HepG2 (cell line): ENCODE measurements around the gene DEDD2. TPM values are rescaled to one million over a fixed set of nuclear protein-coding genes. Genes with fewer than 3 reads are reported as not detected.

Source experiments
- MEIS1 ChIP-seq: sonication (generic); formaldehyde crosslinking; IDR thresholded peaks from 2 replicates; pipeline ENCODE4 v1.9.0; 2021; ENCODE audit warnings: mild to moderate bottlenecking, missing genetic modification reagents, moderate library complexity, borderline replicate concordance
- MYNN ChIP-seq: sonication (generic); formaldehyde crosslinking; IDR thresholded peaks from 2 replicates; pipeline ENCODE4 v1.4.0; 2020; ENCODE audit warnings: mild to moderate bottlenecking, low read depth, missing genetic modification reagents
- PHB2 ChIP-seq: fragments of 450-650 bp; IDR thresholded peaks from 2 replicates; pipeline ENCODE4 v1.6.1; 2018; ENCODE audit not compliant: partially characterized antibody
- PRPF4 ChIP-seq: fragments of 200-400 bp; formaldehyde crosslinking; IDR thresholded peaks from 2 replicates; pipeline ENCODE4 v1.6.1; 2016; ENCODE audit warnings: low read length, low read depth; ENCODE audit not compliant: poor library complexity, severe bottlenecking
- RNF2 ChIP-seq: fragments of 450-650 bp; conservative IDR thresholded peaks from 2 replicates; pipeline ENCODE4 v1.6.1; 2016; ENCODE audit warnings: low read depth
- TARDBP ChIP-seq: sonication (generic); formaldehyde crosslinking; IDR thresholded peaks from 2 replicates; pipeline ENCODE4 v1.8.0; 2022; ENCODE audit warnings: mild to moderate bottlenecking, missing genetic modification reagents
- TP53 ChIP-seq: sonication (generic); formaldehyde crosslinking; conservative IDR thresholded peaks from 2 replicates; pipeline ENCODE4 v1.4.0; 2020; ENCODE audit warnings: missing genetic modification reagents
- ZFP36L1 ChIP-seq: sonication (generic); formaldehyde crosslinking; IDR thresholded peaks from 2 replicates; pipeline ENCODE4 v1.8.0; 2022; ENCODE audit warnings: mild to moderate bottlenecking, missing genetic modification reagents, moderate library complexity
- ZFP41 ChIP-seq: sonication (generic); formaldehyde crosslinking; IDR thresholded peaks from 2 replicates; pipeline ENCODE4 v1.4.0; 2020; ENCODE audit warnings: mild to moderate bottlenecking, missing genetic modification reagents, borderline replicate concordance
- ZNF616 ChIP-seq: sonication (generic); formaldehyde crosslinking; IDR thresholded peaks from 2 replicates; pipeline ENCODE4 v1.5.0; 2020; ENCODE audit warnings: low read depth, mild to moderate bottlenecking, missing genetic modification reagents
- polyA plus RNA-seq, 8 experiments: library from polyadenylated mRNA; depleted of rRNA in 3 of 8; stranded (reverse) in 7 of 8; unstranded in 1 of 8; fragments of >200 nt; fragmentation: Illumina TruSeq in 4 of 8; extraction: Trizol in 4 of 8; gene quantifications; 2 replicates each; pipeline versions ENCODE4 v1.2.1 to v1.2.3, GENCODE V29; 2011 to 2016; ENCODE audit warnings: low read depth in 4 of 8, missing spikeins in 1 of 8, mixed read lengths in 1 of 8; ENCODE audit not compliant: insufficient read depth in 1 of 8
- total RNA-seq, 5 experiments: library from RNA; depleted of rRNA; stranded (reverse); fragments of >200 nt; fragmentation: Illumina TruSeq; extraction: Trizol; gene quantifications; 2 replicates each; pipeline ENCODE4 v1.2.3, GENCODE V29; 2016; ENCODE audit warnings: low read depth in 1 of 5
- TF ChIP-seq, protein P1 (sequence below): sonication (generic); formaldehyde crosslinking; IDR thresholded peaks from 2 replicates; pipeline ENCODE4 v1.4.0; 2020; ENCODE audit warnings: missing genetic modification reagents, borderline replicate concordance
- TF ChIP-seq, protein P2 (sequence below): sonication (generic); formaldehyde crosslinking; IDR thresholded peaks from 2 replicates; pipeline ENCODE4 v1.5.0; 2020; ENCODE audit warnings: mild to moderate bottlenecking, missing genetic modification reagents, borderline replicate concordance
- TF ChIP-seq, protein P3 (sequence below): sonication (generic); formaldehyde crosslinking; IDR thresholded peaks from 2 replicates; pipeline ENCODE4 v1.4.0; 2020; ENCODE audit warnings: missing genetic modification reagents
- TF ChIP-seq, protein P4 (sequence below): sonication (generic); formaldehyde crosslinking; IDR thresholded peaks from 2 replicates; pipeline ENCODE4 v1.8.0; 2022; ENCODE audit warnings: mild to moderate bottlenecking, missing genetic modification reagents; ENCODE audit not compliant: insufficient replicate concordance

Gene DEDD2
- total and polyA plus RNA-seq, 2 of the 13 experiments (the other 11 are each of a cell fraction or from before 2014, with no cell fraction given) = 19.2 to 24.7 TPM

DNA sequence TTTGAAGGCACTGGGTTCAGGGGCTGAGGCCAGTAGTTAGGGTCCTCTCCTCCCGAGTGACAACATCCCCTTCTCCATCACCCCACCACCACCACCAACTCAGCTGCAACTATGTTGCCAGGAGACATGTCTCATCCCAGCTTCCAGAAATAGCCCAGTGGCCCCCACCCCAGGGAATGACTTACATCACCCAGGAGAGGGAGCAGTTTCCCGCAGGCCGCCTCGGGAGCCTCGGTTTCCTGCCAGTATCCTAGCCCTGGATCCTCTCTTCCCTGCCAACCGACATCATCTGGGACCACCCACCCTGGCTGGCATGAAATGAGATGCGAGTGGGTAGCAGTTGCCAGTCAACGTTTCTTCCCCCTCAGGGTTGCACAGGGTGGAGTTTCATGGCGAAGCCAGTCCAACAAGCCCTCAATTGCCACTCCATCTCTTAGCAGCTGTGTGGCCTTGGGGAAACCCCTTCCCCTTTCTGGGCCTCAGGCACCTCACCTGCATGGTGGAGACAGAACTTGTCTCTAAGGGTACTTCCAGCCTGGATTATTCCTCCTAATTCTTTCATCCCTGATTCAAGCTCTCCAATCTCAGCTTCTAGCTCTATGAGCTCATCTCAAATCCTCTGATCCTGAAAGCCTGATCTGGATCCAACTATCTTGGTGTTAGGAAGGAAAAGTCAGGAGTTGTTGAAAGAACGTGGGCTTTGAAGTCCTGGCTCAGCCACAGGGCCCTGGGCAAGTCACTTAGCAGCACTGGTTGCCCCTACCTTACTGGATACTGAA is 28.9 kb upstream of the DEDD2 start (continued):
- TF ChIP-seq TARDBP (CRISPR knock-in tag) (0 out of 2 replicates have a peak, but pooled peaks have one; percentile 45), RNF2 (no peak), ZFP41 (no peak), PHB2 (no peak), MEIS1 (CRISPR knock-in tag) (0 out of 2 replicates have a peak, but pooled peaks have one; percentile 64), TP53 (CRISPR knock-in tag) (no peak), PRPF4 (no peak), ZFP36L1 (no peak), MYNN (CRISPR knock-in tag) (no peak), ZNF616 (CRISPR knock-in tag) (no peak; the same call in 1 of the 2 replicates)
- TF ChIP-seq, protein P1, sequence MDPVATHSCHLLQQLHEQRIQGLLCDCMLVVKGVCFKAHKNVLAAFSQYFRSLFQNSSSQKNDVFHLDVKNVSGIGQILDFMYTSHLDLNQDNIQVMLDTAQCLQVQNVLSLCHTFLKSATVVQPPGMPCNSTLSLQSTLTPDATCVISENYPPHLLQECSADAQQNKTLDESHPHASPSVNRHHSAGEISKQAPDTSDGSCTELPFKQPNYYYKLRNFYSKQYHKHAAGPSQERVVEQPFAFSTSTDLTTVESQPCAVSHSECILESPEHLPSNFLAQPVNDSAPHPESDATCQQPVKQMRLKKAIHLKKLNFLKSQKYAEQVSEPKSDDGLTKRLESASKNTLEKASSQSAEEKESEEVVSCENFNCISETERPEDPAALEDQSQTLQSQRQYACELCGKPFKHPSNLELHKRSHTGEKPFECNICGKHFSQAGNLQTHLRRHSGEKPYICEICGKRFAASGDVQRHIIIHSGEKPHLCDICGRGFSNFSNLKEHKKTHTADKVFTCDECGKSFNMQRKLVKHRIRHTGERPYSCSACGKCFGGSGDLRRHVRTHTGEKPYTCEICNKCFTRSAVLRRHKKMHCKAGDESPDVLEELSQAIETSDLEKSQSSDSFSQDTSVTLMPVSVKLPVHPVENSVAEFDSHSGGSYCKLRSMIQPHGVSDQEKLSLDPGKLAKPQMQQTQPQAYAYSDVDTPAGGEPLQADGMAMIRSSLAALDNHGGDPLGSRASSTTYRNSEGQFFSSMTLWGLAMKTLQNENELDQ = no peak; the same call in 1 of the 2 replicates
- TF ChIP-seq, protein P2, sequence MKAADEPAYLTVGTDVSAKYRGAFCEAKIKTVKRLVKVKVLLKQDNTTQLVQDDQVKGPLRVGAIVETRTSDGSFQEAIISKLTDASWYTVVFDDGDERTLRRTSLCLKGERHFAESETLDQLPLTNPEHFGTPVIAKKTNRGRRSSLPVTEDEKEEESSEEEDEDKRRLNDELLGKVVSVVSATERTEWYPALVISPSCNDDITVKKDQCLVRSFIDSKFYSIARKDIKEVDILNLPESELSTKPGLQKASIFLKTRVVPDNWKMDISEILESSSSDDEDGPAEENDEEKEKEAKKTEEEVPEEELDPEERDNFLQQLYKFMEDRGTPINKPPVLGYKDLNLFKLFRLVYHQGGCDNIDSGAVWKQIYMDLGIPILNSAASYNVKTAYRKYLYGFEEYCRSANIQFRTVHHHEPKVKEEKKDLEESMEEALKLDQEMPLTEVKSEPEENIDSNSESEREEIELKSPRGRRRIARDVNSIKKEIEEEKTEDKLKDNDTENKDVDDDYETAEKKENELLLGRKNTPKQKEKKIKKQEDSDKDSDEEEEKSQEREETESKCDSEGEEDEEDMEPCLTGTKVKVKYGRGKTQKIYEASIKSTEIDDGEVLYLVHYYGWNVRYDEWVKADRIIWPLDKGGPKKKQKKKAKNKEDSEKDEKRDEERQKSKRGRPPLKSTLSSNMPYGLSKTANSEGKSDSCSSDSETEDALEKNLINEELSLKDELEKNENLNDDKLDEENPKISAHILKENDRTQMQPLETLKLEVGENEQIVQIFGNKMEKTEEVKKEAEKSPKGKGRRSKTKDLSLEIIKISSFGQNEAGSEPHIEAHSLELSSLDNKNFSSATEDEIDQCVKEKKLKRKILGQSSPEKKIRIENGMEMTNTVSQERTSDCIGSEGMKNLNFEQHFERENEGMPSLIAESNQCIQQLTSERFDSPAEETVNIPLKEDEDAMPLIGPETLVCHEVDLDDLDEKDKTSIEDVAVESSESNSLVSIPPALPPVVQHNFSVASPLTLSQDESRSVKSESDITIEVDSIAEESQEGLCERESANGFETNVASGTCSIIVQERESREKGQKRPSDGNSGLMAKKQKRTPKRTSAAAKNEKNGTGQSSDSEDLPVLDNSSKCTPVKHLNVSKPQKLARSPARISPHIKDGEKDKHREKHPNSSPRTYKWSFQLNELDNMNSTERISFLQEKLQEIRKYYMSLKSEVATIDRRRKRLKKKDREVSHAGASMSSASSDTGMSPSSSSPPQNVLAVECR = peak; percentile 34; the same call in 1 of the 2 replicates
- TF ChIP-seq, protein P3, sequence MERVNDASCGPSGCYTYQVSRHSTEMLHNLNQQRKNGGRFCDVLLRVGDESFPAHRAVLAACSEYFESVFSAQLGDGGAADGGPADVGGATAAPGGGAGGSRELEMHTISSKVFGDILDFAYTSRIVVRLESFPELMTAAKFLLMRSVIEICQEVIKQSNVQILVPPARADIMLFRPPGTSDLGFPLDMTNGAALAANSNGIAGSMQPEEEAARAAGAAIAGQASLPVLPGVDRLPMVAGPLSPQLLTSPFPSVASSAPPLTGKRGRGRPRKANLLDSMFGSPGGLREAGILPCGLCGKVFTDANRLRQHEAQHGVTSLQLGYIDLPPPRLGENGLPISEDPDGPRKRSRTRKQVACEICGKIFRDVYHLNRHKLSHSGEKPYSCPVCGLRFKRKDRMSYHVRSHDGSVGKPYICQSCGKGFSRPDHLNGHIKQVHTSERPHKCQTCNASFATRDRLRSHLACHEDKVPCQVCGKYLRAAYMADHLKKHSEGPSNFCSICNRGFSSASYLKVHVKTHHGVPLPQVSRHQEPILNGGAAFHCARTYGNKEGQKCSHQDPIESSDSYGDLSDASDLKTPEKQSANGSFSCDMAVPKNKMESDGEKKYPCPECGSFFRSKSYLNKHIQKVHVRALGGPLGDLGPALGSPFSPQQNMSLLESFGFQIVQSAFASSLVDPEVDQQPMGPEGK = peak; percentile 94
- TF ChIP-seq, protein P4, sequence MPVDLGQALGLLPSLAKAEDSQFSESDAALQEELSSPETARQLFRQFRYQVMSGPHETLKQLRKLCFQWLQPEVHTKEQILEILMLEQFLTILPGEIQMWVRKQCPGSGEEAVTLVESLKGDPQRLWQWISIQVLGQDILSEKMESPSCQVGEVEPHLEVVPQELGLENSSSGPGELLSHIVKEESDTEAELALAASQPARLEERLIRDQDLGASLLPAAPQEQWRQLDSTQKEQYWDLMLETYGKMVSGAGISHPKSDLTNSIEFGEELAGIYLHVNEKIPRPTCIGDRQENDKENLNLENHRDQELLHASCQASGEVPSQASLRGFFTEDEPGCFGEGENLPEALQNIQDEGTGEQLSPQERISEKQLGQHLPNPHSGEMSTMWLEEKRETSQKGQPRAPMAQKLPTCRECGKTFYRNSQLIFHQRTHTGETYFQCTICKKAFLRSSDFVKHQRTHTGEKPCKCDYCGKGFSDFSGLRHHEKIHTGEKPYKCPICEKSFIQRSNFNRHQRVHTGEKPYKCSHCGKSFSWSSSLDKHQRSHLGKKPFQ = no peak
